HL-60 (cell line): ENCODE data around the gene CDRT4.

Experiments
- DNase-seq, 2 experiments: peaks; one replicate each; pipeline ENCODE4 v3.0.0-alpha.2; 2010 to 2020; ENCODE audit warnings: low read depth in 1 of 2, low spot score in 1 of 2
- H3K27ac ChIP-seq: fragments of 250-450 bp; sonication (Bioruptor Pico); replicated peaks from 2 replicates; pipeline ENCODE4 v1.5.1; 2020; ENCODE audit warnings: mild to moderate bottlenecking, moderate library complexity
- H3K27me3 ChIP-seq: fragments of 250-450 bp; sonication (Bioruptor Pico); 2 replicates; pipeline ENCODE4 v1.5.1; 2021; ENCODE audit warnings: mild to moderate bottlenecking, moderate library complexity; ENCODE audit not compliant: insufficient read depth, poor library complexity, severe bottlenecking
- H3K4me3 ChIP-seq: replicated peaks from 2 replicates; pipeline ENCODE4 v1.5.1; 2011; ENCODE audit warnings: mild to moderate bottlenecking, control low read depth, low read length; ENCODE audit not compliant: insufficient read depth
- CTCF ChIP-seq: IDR thresholded peaks from one replicate; pipeline ENCODE4 v1.5.1; 2011; ENCODE audit warnings: low read length, control low read depth, inconsistent platforms; ENCODE audit not compliant: insufficient read depth
- GABPA ChIP-seq: IDR thresholded peaks from 2 replicates; pipeline ENCODE4 v1.6.1; 2012; ENCODE audit warnings: low read depth
- POLR2AphosphoS5 ChIP-seq: IDR thresholded peaks from 2 replicates; pipeline ENCODE4 v1.6.1; 2012; ENCODE audit warnings: low read depth
- REST ChIP-seq: IDR thresholded peaks from 2 replicates; pipeline ENCODE4 v1.6.1; 2012; ENCODE audit warnings: low read depth; ENCODE audit not compliant: insufficient replicate concordance
- SPI1 ChIP-seq: IDR thresholded peaks from 2 replicates; pipeline ENCODE4 v1.6.1; 2012; ENCODE audit warnings: low read depth, mild to moderate bottlenecking, borderline replicate concordance

Gene CDRT4

DNA sequence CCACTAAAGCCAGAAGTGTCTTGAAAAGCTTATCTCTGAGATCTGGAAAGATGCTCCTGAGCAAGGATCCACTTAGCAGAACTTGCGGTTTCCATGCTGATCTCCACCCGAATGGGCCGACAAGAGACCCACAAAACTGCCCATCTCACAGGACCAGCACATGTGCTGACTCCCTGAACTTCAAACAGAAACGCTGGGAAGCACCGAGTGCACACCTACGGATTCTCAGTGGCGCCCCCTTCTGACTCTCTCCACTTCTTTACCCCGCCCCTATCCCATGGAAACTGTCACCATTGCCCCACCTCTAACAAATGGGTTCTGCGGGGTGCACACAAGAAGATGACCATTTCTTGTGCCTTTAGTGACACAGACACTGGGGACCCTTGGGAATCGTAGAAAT lies 21.4 kb downstream of the CDRT4 start:
- TF ChIP-seq GABPA = no peak
- TF ChIP-seq SPI1 = no peak
- no peak for TF ChIP-seq CTCF
- TF ChIP-seq REST = no peak
- TF ChIP-seq POLR2AphosphoS5 = no peak
- DNase-seq = no peak
- Histone ChIP-seq H3K4me3 (no peak overlapping the region), H3K27ac (no peak overlapping the region), H3K27me3 (no peaks in the 10 kb centered on the region)

DNA sequence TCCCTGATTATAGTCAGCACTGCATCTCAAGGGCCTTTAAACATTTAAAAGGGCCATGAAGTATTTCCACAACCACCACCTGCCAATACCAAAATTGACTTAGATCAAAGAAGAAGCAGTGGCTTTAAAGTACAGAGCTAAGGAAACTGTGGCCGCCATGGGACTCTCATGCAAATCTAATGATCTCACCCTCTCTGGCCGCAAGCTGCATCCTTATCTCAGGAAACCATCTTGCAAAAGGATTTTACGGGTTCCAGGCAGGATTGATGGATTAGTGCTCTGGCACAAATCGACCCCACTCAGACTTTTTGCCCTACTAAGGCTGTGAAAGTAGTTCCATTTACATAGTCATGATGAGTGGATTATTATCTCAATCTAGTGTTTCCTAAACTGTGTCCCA lies 22.6 kb downstream of the CDRT4 start:
- Histone ChIP-seq H3K27ac (no peak overlapping the region), H3K4me3 (no peak overlapping the region), H3K27me3 (no peaks in the 10 kb centered on the region)
- DNase-seq = no peak
- TF ChIP-seq REST (no peak), SPI1 (no peak), CTCF (no peak), POLR2AphosphoS5 (no peak), GABPA (no peak)

GRCh38 chr17:15442311-15443180 lies 24.9 kb downstream of the CDRT4 start:
- Histone ChIP-seq H3K27me3 (no peaks in the 10 kb centered on the region), H3K27ac (no peak overlapping the region), H3K4me3 (no peak overlapping the region)
- TF ChIP-seq POLR2AphosphoS5 (no peak), SPI1 (no peak), CTCF (no peak), REST (no peak), GABPA (no peak)
- no peak for DNase-seq
